Mucosa of rectum (tissue), 2 donors: Measurements from ENCODE around the gene RTP2.

Experiments used
- H3K27ac ChIP-seq, 2 donors: one replicate each; pipeline ENCODE4 v1.7.0; 2013; ENCODE audit warnings: inconsistent platforms in 2 of 2, low read depth in 2 of 2, low read length in 2 of 2
- H3K27me3 ChIP-seq, 2 donors: one replicate each; pipeline ENCODE4 v1.7.0; 2013; ENCODE audit warnings: low read length in 2 of 2; ENCODE audit not compliant: control insufficient read depth in 2 of 2, insufficient read depth in 2 of 2
- H3K36me3 ChIP-seq, 2 donors: one replicate each; pipeline ENCODE4 v1.7.0; 2013; ENCODE audit warnings: low read length in 2 of 2; ENCODE audit not compliant: control insufficient read depth in 2 of 2, insufficient read depth in 2 of 2
- H3K4me1 ChIP-seq, 2 donors: one replicate each; pipeline ENCODE4 v1.7.0; 2013; ENCODE audit warnings: low read length in 2 of 2, mild to moderate bottlenecking in 1 of 2; ENCODE audit not compliant: control insufficient read depth in 2 of 2, insufficient read depth in 2 of 2
- H3K4me3 ChIP-seq, 2 donors: one replicate each; pipeline ENCODE4 v1.7.0; 2013; ENCODE audit warnings: low read length in 2 of 2
- H3K9ac ChIP-seq, 2 donors: one replicate each; pipeline ENCODE4 v1.7.0; 2013; ENCODE audit warnings: low read length in 2 of 2, low read depth in 1 of 2, mild to moderate bottlenecking in 1 of 2
- H3K9me3 ChIP-seq, 2 donors: one replicate each; pipeline ENCODE4 v1.7.0; 2013; ENCODE audit warnings: low read length in 2 of 2; ENCODE audit not compliant: control insufficient read depth in 2 of 2
- donor health status: healthy.
- donor health status: Normal muscosa, but diverticular disease.

Gene RTP2

GRCh38 chr3:187678726-187679268, 23.6 kb downstream of the RTP2 start:
- H3K4me3 ChIP-seq: no peak overlapping the region
- H3K36me3 ChIP-seq: no peaks in the 10 kb centered on the region
- H3K4me1 ChIP-seq: no peaks in the 10 kb centered on the region
- no peak overlapping the region for H3K27ac ChIP-seq
- no peak overlapping the region for H3K9ac ChIP-seq
- H3K9me3 ChIP-seq: no peaks in the 10 kb centered on the region
- peaks cover 0 to 3% of the 10 kb centered on the region in 2 donors for H3K27me3 ChIP-seq

GRCh38 chr3:187677604-187678003, 24.8 kb downstream of the RTP2 start:
- H3K27me3 ChIP-seq: peaks cover 3 to 4% of the 10 kb centered on the region in 2 donors
- H3K9me3 ChIP-seq: no peaks in the 10 kb centered on the region
- H3K4me1 ChIP-seq: no peaks in the 10 kb centered on the region
- no peak overlapping the region for H3K27ac ChIP-seq
- H3K36me3 ChIP-seq: no peaks in the 10 kb centered on the region
- no peak overlapping the region for H3K4me3 ChIP-seq
- no peak overlapping the region for H3K9ac ChIP-seq

- Histone ChIP-seq H3K4me3 (no peak overlapping the region), H3K27me3 (peaks cover 18 to 21% of the 10 kb centered on the region in 2 donors), H3K36me3 (no peaks in the 10 kb centered on the region), H3K4me1 (no peaks in the 10 kb centered on the region), H3K9me3 (no peaks in the 10 kb centered on the region), H3K9ac (no peak overlapping the region), H3K27ac (no peak overlapping the region)
These were observed 29.3 kb downstream of the RTP2 start for GRCh38 chr3:187673012-187673411.

- no peak within 1 kb of the TSS for H3K4me3 ChIP-seq
These were observed 32.5 kb downstream of the RTP2 start, which contains the start of gene SST for GRCh38 chr3:187669675-187670504. Gene SST, minus strand, starts transcription at chr3:187670394. Its CDS starts 103 bp downstream, at chr3:187670291.

GRCh38 chr3:187667526-187667925, 34.8 kb downstream of the RTP2 start:
- H3K4me3 ChIP-seq: no peak overlapping the region
- H3K27ac ChIP-seq: no peak overlapping the region
- H3K36me3 ChIP-seq: no peaks in the 10 kb centered on the region
- peaks cover 15 to 16% of the 10 kb centered on the region in 2 donors for H3K27me3 ChIP-seq
- H3K9me3 ChIP-seq: no peaks in the 10 kb centered on the region
- no peak overlapping the region for H3K9ac ChIP-seq
- H3K4me1 ChIP-seq: no peaks in the 10 kb centered on the region

More at GRCh38 chr3:187669675-187670504, 32.5 kb downstream of the RTP2 start, which contains the start of gene SST:
- H3K36me3 ChIP-seq: no peaks in the 10 kb centered on the region
- H3K4me1 ChIP-seq: no peaks in the 10 kb centered on the region
- no peak within 1 kb of the TSS for H3K27ac ChIP-seq
- H3K27me3 ChIP-seq: peaks cover 15 to 21% of the 10 kb centered on the region in 2 donors
- no peaks in the 10 kb centered on the region for H3K9me3 ChIP-seq
- no peak within 1 kb of the TSS for H3K9ac ChIP-seq

- Histone ChIP-seq H3K36me3 (no peaks in the 10 kb centered on the region), H3K27me3 (peaks cover 10 to 14% of the 10 kb centered on the region in 2 donors), H3K9me3 (no peaks in the 10 kb centered on the region), H3K4me1 (no peaks in the 10 kb centered on the region), H3K4me3 (no peak overlapping the region), H3K9ac (no peak overlapping the region), H3K27ac (no peak overlapping the region)
These were observed 36.5 kb downstream of the RTP2 start for GRCh38 chr3:187665764-187666402.

GRCh38 chr3:187665010-187665409, 37.3 kb downstream of the RTP2 start:
- Histone ChIP-seq H3K4me3 (no peak overlapping the region), H3K9ac (no peak overlapping the region), H3K4me1 (no peaks in the 10 kb centered on the region), H3K27me3 (peaks cover 5 to 7% of the 10 kb centered on the region in 2 donors), H3K36me3 (no peaks in the 10 kb centered on the region), H3K9me3 (no peaks in the 10 kb centered on the region), H3K27ac (no peak overlapping the region)

- Histone ChIP-seq H3K36me3 (no peaks in the 10 kb centered on the region), H3K27me3 (no peaks in the 10 kb centered on the region), H3K9ac (no peak overlapping the region), H3K4me3 (no peak overlapping the region), H3K4me1 (no peaks in the 10 kb centered on the region), H3K27ac (no peak overlapping the region), H3K9me3 (no peaks in the 10 kb centered on the region)
These were observed 39.4 kb downstream of the RTP2 start for GRCh38 chr3:187662848-187663409.

- H3K4me3 ChIP-seq: no peak overlapping the region
- H3K9me3 ChIP-seq: no peaks in the 10 kb centered on the region
- H3K27me3 ChIP-seq: no peaks in the 10 kb centered on the region
- H3K36me3 ChIP-seq: no peaks in the 10 kb centered on the region
- no peak overlapping the region for H3K9ac ChIP-seq
- H3K27ac ChIP-seq: no peak overlapping the region
- H3K4me1 ChIP-seq: no peaks in the 10 kb centered on the region
These were observed 41.1 kb downstream of the RTP2 start for GRCh38 chr3:187661267-187661666.

GRCh38 chr3:187651282-187651681, 51.1 kb downstream of the RTP2 start:
- Histone ChIP-seq H3K36me3 (no peaks in the 10 kb centered on the region), H3K9me3 (no peaks in the 10 kb centered on the region), H3K27ac (no peak overlapping the region), H3K4me1 (no peaks in the 10 kb centered on the region), H3K27me3 (peaks cover 10 to 14% of the 10 kb centered on the region in 2 donors), H3K4me3 (no peak overlapping the region), H3K9ac (no peak overlapping the region)
